Panc1 (cell line): ENCODE data around the gene NKAIN2. TPM values are rescaled to one million over a fixed set of nuclear protein-coding genes. Genes with fewer than 3 reads are reported as not detected.

Source experiments
- ATAC-seq: fragments of 200-7000 bp; cut with Tn5 transposase; 2 replicates; pipeline ENCODE4 v1.9.1; 2020; ENCODE audit warnings: mild to moderate bottlenecking, moderate library complexity
- BruUV-seq: library from RNA; stranded (reverse); fragments of 400-500 nt; replicated peaks from 2 replicates; lab custom pipeline; 2021; lab: Mats Ljungman, UMichigan
- CTCF ChIA-PET: fragments of 300-600 bp; sonication (Branson Sonifier 250); formaldehyde crosslinking; loops from one replicate; lab custom pipeline; 2022; ENCODE audit warnings: antibody characterized with exemption; lab: Charles Lee
- POLR2A ChIA-PET: fragments of 300-600 bp; sonication (Branson Sonifier 250); formaldehyde crosslinking; loops from one replicate; lab custom pipeline; 2022; ENCODE audit warnings: antibody characterized with exemption; lab: Charles Lee
- DNase-seq: peaks from one replicate; pipeline ENCODE4 v3.0.0-alpha.2; 2010; ENCODE audit warnings: low read depth, low spot score
- H3K27ac ChIP-seq: 2 replicates; pipeline ENCODE4 v1.5.1; 2011; ENCODE audit warnings: mild to moderate bottlenecking, low read length, inconsistent platforms
- H3K27me3 ChIP-seq: fragments of 200-500 bp; sonication (Bioruptor generic); 2 replicates; pipeline ENCODE4 v1.6.0; 2014; ENCODE audit warnings: low read length, inconsistent platforms; ENCODE audit not compliant: control insufficient read depth, insufficient read depth
- H3K36me3 ChIP-seq: fragments of 200-500 bp; sonication (Bioruptor generic); 2 replicates; pipeline ENCODE4 v1.5.1; 2014; ENCODE audit warnings: inconsistent platforms, mild to moderate bottlenecking, low read length, moderate library complexity; ENCODE audit not compliant: control insufficient read depth, insufficient read depth
- H3K4me1 ChIP-seq: 2 replicates; pipeline ENCODE4 v1.5.1; 2011; ENCODE audit warnings: inconsistent platforms, mild to moderate bottlenecking, low read length, moderate library complexity; ENCODE audit not compliant: control insufficient read depth, insufficient read depth
- H3K4me3 ChIP-seq, 2 experiments: 2 replicates each; pipeline ENCODE4 v1.5.1; 2011 to 2012; ENCODE audit warnings: low read depth in 2 of 2, low read length in 2 of 2, mild to moderate bottlenecking in 2 of 2, inconsistent platforms in 1 of 2, moderate library complexity in 1 of 2
- H3K9me3 ChIP-seq: fragments of 200-500 bp; sonication (Bioruptor generic); 2 replicates; pipeline ENCODE4 v1.5.1; 2014; ENCODE audit warnings: low read depth, mild to moderate bottlenecking, inconsistent platforms, low read length, moderate library complexity; ENCODE audit not compliant: control insufficient read depth, insufficient read depth
- POLR2AphosphoS5 ChIP-seq: IDR thresholded peaks from 2 replicates; pipeline ENCODE4 v1.6.1; 2012; ENCODE audit warnings: mild to moderate bottlenecking, low read depth, low read length, moderate library complexity
- SIN3A ChIP-seq: IDR thresholded peaks from 2 replicates; pipeline ENCODE4 v1.6.1; 2012; ENCODE audit warnings: low read depth, mild to moderate bottlenecking, low read length, moderate library complexity, borderline replicate concordance; ENCODE audit not compliant: insufficient read depth
- TCF7L2 ChIP-seq: IDR thresholded peaks from 2 replicates; pipeline ENCODE4 v1.6.1; 2011; ENCODE audit warnings: mild to moderate bottlenecking, low read depth, low read length, inconsistent platforms
- in situ Hi-C: cut with HindIII; loops from 2 replicates; pipeline ENCODE4 v1.10.0; 2016; ENCODE audit warnings: low sequenced_read_pairs, low pct_unique_long_range_greater_than_20kb
- intact Hi-C: fragments of 100-400 bp; cut with micrococcal nuclease; formaldehyde crosslinking; loops from one replicate; pipeline ENCODE4 v1.10.0; 2022; ENCODE audit not compliant: unreplicated experiment
- total RNA-seq: library from RNA; stranded (reverse); gene quantifications from one replicate; pipeline ENCODE4 v1.2.1, GENCODE V29; 2021; ENCODE audit not compliant: unreplicated experiment
- TF ChIP-seq, protein P1 (sequence below): fragments of 450-650 bp; IDR thresholded peaks from 2 replicates; pipeline ENCODE4 v1.5.1; 2017; ENCODE audit warnings: mild to moderate bottlenecking
- TF ChIP-seq, protein P2 (sequence below), 2 experiments: IDR thresholded peaks; 2 replicates each; pipeline ENCODE4 v1.6.1; 2011 to 2012; ENCODE audit warnings: low read depth in 2 of 2, control low read depth in 1 of 2, low read length in 1 of 2, mild to moderate bottlenecking in 1 of 2, moderate library complexity in 1 of 2; ENCODE audit not compliant: insufficient read depth in 1 of 2

NKAIN2 gene
- total RNA-seq, 1 experiment from 2014 or later = 2.6 TPM

DNA sequence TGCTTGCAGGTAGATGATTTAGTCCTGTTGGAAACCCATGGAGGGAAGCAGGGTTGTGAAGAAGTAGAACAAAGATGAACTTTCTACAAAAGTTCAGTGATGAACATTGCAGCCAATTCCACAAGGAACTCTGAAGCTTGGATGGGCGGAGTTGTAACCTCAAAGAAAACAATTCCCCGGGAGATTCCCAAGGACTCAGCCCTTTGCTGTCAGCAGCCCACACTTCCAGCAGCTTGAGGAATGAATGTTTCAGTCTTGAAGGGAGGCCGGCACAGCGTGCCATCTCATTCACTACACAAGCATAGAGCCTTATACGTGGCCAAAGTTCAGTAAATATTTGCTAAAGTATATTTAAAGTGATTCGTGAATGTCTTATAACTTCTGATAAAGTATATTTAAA lies 269.4 kb downstream of the NKAIN2 start:
- H3K9me3 ChIP-seq = no peaks in the 10 kb centered on the region
- H3K27ac ChIP-seq = no peak overlapping the region
- TF ChIP-seq, protein P1, sequence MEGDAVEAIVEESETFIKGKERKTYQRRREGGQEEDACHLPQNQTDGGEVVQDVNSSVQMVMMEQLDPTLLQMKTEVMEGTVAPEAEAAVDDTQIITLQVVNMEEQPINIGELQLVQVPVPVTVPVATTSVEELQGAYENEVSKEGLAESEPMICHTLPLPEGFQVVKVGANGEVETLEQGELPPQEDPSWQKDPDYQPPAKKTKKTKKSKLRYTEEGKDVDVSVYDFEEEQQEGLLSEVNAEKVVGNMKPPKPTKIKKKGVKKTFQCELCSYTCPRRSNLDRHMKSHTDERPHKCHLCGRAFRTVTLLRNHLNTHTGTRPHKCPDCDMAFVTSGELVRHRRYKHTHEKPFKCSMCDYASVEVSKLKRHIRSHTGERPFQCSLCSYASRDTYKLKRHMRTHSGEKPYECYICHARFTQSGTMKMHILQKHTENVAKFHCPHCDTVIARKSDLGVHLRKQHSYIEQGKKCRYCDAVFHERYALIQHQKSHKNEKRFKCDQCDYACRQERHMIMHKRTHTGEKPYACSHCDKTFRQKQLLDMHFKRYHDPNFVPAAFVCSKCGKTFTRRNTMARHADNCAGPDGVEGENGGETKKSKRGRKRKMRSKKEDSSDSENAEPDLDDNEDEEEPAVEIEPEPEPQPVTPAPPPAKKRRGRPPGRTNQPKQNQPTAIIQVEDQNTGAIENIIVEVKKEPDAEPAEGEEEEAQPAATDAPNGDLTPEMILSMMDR = no peak
- TF ChIP-seq SIN3A (no peak), TCF7L2 (no peak)
- TF ChIP-seq, protein P2, sequence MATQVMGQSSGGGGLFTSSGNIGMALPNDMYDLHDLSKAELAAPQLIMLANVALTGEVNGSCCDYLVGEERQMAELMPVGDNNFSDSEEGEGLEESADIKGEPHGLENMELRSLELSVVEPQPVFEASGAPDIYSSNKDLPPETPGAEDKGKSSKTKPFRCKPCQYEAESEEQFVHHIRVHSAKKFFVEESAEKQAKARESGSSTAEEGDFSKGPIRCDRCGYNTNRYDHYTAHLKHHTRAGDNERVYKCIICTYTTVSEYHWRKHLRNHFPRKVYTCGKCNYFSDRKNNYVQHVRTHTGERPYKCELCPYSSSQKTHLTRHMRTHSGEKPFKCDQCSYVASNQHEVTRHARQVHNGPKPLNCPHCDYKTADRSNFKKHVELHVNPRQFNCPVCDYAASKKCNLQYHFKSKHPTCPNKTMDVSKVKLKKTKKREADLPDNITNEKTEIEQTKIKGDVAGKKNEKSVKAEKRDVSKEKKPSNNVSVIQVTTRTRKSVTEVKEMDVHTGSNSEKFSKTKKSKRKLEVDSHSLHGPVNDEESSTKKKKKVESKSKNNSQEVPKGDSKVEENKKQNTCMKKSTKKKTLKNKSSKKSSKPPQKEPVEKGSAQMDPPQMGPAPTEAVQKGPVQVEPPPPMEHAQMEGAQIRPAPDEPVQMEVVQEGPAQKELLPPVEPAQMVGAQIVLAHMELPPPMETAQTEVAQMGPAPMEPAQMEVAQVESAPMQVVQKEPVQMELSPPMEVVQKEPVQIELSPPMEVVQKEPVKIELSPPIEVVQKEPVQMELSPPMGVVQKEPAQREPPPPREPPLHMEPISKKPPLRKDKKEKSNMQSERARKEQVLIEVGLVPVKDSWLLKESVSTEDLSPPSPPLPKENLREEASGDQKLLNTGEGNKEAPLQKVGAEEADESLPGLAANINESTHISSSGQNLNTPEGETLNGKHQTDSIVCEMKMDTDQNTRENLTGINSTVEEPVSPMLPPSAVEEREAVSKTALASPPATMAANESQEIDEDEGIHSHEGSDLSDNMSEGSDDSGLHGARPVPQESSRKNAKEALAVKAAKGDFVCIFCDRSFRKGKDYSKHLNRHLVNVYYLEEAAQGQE (IDR thresholded peaks at IDR 0.05; ENCODE audit: insufficient read depth in 1 of 2, low read depth in 2 of 2, low read length in 1 of 2) = no peak
- in situ Hi-C loops (no loop called here), intact Hi-C loops (no loop called here)
- ATAC-seq (no peak), DNase-seq (no peak)
- no peaks in the 10 kb centered on the region for H3K27me3 ChIP-seq
- no peaks in the 10 kb centered on the region for H3K36me3 ChIP-seq
- no peaks in the 10 kb centered on the region for H3K4me1 ChIP-seq
- ChIA-PET CTCF (no interaction called here), POLR2A (no interaction called here)
- BruUV-seq = no TSS peak
- no peak overlapping the region for H3K4me3 ChIP-seq

DNA sequence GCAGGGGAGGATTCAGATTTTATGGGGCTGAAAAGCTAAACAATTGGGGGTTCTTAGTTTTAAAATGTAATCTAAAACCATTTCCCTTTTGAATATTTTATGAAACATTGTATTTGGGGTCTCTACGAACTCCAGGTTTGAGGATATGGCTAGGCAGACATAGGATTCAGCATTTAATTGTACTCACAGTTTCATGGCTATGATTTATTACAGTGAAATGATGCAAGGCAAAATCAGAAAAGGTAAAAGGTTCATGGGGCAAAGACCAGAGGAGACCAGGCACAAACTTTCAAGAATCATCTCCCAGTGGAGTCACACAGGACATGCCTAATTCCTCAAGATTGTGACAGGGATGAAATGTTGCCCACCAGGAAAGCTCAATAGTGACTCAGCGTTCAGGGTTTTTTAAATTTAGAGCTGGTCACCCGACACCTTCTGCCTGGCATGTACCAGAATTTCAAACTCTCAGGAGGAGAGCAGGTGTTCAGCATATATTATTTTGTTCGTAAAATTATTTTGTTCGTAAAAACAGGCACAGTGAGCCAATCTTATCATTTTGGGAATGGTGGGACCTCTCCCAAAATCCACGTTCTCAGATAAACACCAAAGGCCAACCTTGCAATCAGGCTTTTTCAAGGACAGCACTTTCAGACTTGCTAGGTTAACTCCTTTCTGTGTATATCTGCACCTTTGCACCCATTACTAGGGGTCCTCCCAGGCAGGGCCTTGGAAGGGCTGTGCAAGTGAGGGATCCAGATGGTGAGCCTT lies 270.3 kb downstream of the NKAIN2 start:
- no peaks in the 10 kb centered on the region for H3K27me3 ChIP-seq
- no peaks in the 10 kb centered on the region for H3K9me3 ChIP-seq
- in situ Hi-C loops (no loop called here), intact Hi-C loops (no loop called here)
- TF ChIP-seq SIN3A (no peak), POLR2AphosphoS5 (no peak), TCF7L2 (no peak)
- TF ChIP-seq, protein P1 = no peak
- TF ChIP-seq, protein P2 (IDR thresholded peaks at IDR 0.05; ENCODE audit: insufficient read depth in 1 of 2, low read depth in 2 of 2, low read length in 1 of 2) = no peak
- H3K27ac ChIP-seq = no peak overlapping the region
- H3K4me3 ChIP-seq = no peak overlapping the region
- DNase-seq = no peak
- no TSS peak for BruUV-seq
- ChIA-PET CTCF (no interaction called here), POLR2A (no interaction called here)
- ATAC-seq = no peak
- H3K36me3 ChIP-seq = no peaks in the 10 kb centered on the region
- H3K4me1 ChIP-seq = no peaks in the 10 kb centered on the region
